SJSA1 (cell line): ENCODE results near the gene SLC38A8. TPM values are rescaled to one million over a fixed set of nuclear protein-coding genes. Genes with fewer than 3 reads are reported as not detected.

Source experiments
- DNase-seq, 2 experiments: peaks; one replicate each; pipeline ENCODE4 v3.0.0-alpha.2; 2015 to 2020; ENCODE audit warnings: low spot score in 2 of 2, low read depth in 1 of 2
- H3K27ac ChIP-seq: fragments of 250-450 bp; sonication (Bioruptor Pico); 2 replicates; pipeline ENCODE4 v1.5.1; 2020; ENCODE audit warnings: mild to moderate bottlenecking, moderate library complexity
- H3K27me3 ChIP-seq: fragments of 250-450 bp; sonication (Bioruptor Pico); replicated peaks from 2 replicates; pipeline ENCODE4 v1.5.1; 2020; ENCODE audit warnings: mild to moderate bottlenecking, moderate library complexity
- H3K36me3 ChIP-seq: fragments of 250-450 bp; sonication (Bioruptor Pico); 2 replicates; pipeline ENCODE4 v1.5.1; 2020; ENCODE audit warnings: mild to moderate bottlenecking
- H3K4me1 ChIP-seq: fragments of 250-450 bp; sonication (Bioruptor Pico); replicated peaks from 2 replicates; pipeline ENCODE4 v1.6.1; 2021; ENCODE audit warnings: mild to moderate bottlenecking
- H3K4me3 ChIP-seq: fragments of 250-450 bp; sonication (Bioruptor Pico); 2 replicates; pipeline ENCODE4 v1.5.1; 2020; ENCODE audit warnings: mild to moderate bottlenecking
- H3K9me3 ChIP-seq: fragments of 250-450 bp; sonication (Bioruptor Pico); replicated peaks from 2 replicates; pipeline ENCODE4 v1.5.1; 2020; ENCODE audit warnings: mild to moderate bottlenecking
- total RNA-seq: library from RNA; depleted of rRNA; stranded (reverse); fragments of >200 nt; shearing (Covaris generic); gene quantifications from 2 replicates; pipeline ENCODE4 v1.2.3, GENCODE V29; 2014

The SLC38A8 gene
- total RNA-seq, 1 experiment from 2014 or later, result not detected

GRCh38 chr16:84001726-84002125 lies 40.9 kb downstream of the SLC38A8 start:
- H3K27me3 ChIP-seq, result peaks cover 9% of the 10 kb centered on the region
- no peaks in the 10 kb centered on the region for H3K4me1 ChIP-seq
- no peaks in the 10 kb centered on the region; the same call in 1 of the 2 replicates for H3K9me3 ChIP-seq
- H3K27ac ChIP-seq, result no peak overlapping the region
- no peaks in the 10 kb centered on the region for H3K36me3 ChIP-seq
- DNase-seq, result no peak
- H3K4me3 ChIP-seq, result no peak overlapping the region

GRCh38 chr16:84000989-84001642 lies 41.5 kb downstream of the SLC38A8 start:
- Histone ChIP-seq H3K27ac (no peak overlapping the region), H3K4me3 (no peak overlapping the region), H3K4me1 (no peaks in the 10 kb centered on the region), H3K36me3 (no peaks in the 10 kb centered on the region), H3K27me3 (peaks cover 5% of the 10 kb centered on the region), H3K9me3 (no peaks in the 10 kb centered on the region)
- DNase-seq, result no peak

GRCh38 chr16:83998091-83998490 lies 44.5 kb downstream of the SLC38A8 start:
- Histone ChIP-seq H3K9me3 (no peaks in the 10 kb centered on the region), H3K27ac (no peak overlapping the region), H3K4me3 (no peak overlapping the region), H3K4me1 (no peaks in the 10 kb centered on the region), H3K27me3 (no peaks in the 10 kb centered on the region; the same call in 1 of the 2 replicates), H3K36me3 (no peaks in the 10 kb centered on the region)
- DNase-seq, result no peak

DNA sequence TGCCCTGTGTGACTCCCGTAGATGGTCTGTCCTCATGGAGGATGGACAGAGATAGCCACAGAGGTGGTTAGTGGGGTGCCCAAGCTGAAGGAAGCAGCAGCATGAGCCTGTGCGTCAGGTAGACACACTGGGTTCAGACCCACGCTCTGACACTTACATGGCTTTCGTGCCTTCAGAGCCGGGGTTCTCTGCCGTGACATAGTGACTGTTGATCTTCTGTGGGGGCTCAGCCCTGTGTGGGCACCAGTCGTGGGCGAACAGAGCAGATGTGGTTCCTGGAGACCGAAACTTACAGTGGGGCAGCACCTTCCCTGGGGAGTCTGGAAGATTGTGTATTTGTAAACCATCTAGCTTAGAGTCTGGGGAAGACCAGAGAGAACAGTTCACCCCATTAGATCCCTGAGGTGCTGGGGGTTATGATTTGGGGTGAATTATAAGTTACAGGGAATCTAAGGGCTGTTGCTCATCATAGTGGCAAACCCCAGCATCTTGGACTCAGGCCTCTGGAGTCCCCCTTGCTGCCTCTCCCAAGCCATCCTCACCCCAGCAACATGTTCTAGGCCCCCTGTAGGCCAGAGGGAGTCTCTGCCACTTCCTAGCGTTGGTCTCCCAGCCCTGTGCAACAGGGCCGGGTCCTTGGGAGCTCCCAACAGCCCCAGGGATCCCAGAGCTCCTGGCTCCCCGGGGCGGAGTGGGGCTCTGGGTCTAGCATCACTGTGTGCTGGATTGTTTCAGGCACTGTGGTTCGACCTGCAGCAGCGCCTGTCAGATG lies 45.9 kb downstream of the SLC38A8 start:
- Histone ChIP-seq H3K27ac (no peak overlapping the region), H3K4me1 (no peaks in the 10 kb centered on the region), H3K4me3 (no peak overlapping the region), H3K36me3 (no peaks in the 10 kb centered on the region), H3K27me3 (no peaks in the 10 kb centered on the region), H3K9me3 (no peaks in the 10 kb centered on the region)
- no peak for DNase-seq

GRCh38 chr16:83995754-83996153 lies 46.8 kb downstream of the SLC38A8 start:
- H3K4me1 ChIP-seq, result no peaks in the 10 kb centered on the region
- DNase-seq, result no peak
- H3K4me3 ChIP-seq, result no peak overlapping the region
- peaks cover 3% of the 10 kb centered on the region; the same call in 1 of the 2 replicates for H3K27me3 ChIP-seq
- no peaks in the 10 kb centered on the region for H3K36me3 ChIP-seq
- H3K27ac ChIP-seq, result no peak overlapping the region
- H3K9me3 ChIP-seq, result no peaks in the 10 kb centered on the region

DNA sequence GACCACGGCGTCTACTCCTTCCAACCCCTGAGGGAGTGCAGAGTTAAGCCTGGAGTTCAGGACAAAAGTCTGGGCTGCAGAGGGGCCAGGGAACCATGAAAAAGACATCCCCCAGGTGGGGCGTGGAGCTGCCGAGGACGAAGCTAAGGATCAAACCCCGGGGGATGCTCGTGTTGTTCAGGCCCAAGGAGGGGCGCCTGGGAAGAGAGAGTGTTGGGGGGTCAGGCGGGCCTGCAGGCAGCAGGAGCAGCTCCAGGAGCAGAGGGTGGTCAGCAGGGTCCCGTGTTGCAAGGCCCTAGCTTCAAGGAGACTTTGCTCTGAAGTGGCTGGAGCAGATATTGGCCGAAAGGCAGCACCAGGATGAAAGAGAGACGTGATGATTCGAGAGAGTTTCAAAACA lies 47.9 kb downstream of the SLC38A8 start:
- Histone ChIP-seq H3K4me3 (no peak overlapping the region), H3K9me3 (no peaks in the 10 kb centered on the region), H3K27me3 (peaks cover 8% of the 10 kb centered on the region; the same call in 1 of the 2 replicates), H3K27ac (no peak overlapping the region), H3K36me3 (no peaks in the 10 kb centered on the region), H3K4me1 (no peaks in the 10 kb centered on the region)
- no peak for DNase-seq

DNA sequence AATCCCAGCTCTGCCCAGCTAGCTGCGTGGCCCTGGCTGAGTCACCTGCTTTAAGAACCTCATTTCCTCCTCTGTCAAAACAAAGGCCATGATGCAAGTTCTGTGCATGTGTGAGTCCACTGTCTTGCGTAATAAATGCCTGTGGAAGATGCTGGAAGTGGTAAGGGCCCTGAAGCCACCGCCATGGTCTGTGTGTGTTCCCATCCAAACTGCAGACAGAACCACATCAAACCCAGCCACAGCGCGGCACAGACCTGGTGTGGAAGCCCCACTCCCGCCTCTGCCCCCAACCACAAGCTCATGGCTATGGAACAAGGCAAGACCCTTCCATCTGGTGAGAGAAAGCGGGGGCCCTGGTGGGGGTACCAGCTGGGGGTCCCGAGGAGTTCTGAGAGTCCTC lies 48.5 kb downstream of the SLC38A8 start:
- H3K4me1 ChIP-seq, result no peaks in the 10 kb centered on the region
- no peaks in the 10 kb centered on the region for H3K9me3 ChIP-seq
- peaks cover 14% of the 10 kb centered on the region for H3K27me3 ChIP-seq
- DNase-seq, result no peak
- H3K27ac ChIP-seq, result no peak overlapping the region
- no peak overlapping the region for H3K4me3 ChIP-seq
- no peaks in the 10 kb centered on the region for H3K36me3 ChIP-seq

- no peaks in the 10 kb centered on the region for H3K4me1 ChIP-seq
Observed at GRCh38 chr16:83992624-83993023, 50.0 kb downstream of the SLC38A8 start.

DNA sequence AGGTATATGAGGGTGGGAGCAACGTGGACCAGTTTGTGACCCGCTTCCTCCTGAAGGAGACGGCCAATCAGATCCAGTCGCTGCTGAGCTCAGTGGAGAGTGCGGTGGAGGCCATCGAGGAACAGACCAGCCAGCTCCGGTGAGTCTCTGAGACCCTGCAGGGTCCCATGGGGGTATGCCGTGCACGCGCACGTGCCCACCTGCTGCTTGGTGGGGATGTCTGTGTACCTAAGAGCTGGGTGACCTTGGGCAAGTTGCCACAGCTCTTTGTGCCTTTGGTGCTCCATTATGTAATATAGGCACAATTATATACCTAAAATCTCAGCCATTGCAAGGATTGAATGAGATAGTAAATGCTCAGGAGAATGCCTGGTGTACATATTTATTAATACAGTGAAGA lies 52.1 kb downstream of the SLC38A8 start:
- DNase-seq, result no peak
- Histone ChIP-seq H3K27ac (no peak overlapping the region), H3K4me3 (no peak overlapping the region), H3K27me3 (peaks cover 48% of the 10 kb centered on the region), H3K4me1 (no peaks in the 10 kb centered on the region), H3K9me3 (no peaks in the 10 kb centered on the region), H3K36me3 (no peaks in the 10 kb centered on the region)

More at GRCh38 chr16:83992624-83993023, 50.0 kb downstream of the SLC38A8 start:
- no peaks in the 10 kb centered on the region for H3K36me3 ChIP-seq
- no peak overlapping the region for H3K27ac ChIP-seq
- peaks cover 29% of the 10 kb centered on the region for H3K27me3 ChIP-seq
- DNase-seq, result no peak
- H3K4me3 ChIP-seq, result no peak overlapping the region
- no peaks in the 10 kb centered on the region for H3K9me3 ChIP-seq

DNA sequence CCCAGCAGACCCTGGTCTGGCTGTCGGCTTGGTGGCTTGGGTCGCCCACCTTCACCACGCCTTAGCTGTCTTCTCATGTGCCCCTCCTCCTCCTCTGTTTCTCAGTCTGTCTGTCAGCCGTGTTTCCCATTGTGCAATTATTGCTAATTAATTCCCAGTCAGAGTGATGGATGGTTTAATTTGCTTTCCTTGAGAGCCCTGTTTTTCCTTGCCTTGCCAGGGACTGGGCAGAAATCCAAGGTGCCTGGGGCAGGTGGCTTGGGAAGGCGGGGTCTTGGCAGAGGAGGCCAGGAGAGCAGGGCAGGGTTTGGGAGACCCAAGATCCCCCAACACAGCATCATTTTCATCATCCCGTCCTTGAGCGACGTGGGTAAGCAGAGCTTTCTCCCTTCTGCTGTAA lies 53.3 kb downstream of the SLC38A8 start:
- Histone ChIP-seq H3K36me3 (no peaks in the 10 kb centered on the region), H3K9me3 (no peaks in the 10 kb centered on the region), H3K4me1 (no peaks in the 10 kb centered on the region), H3K4me3 (no peak overlapping the region), H3K27me3 (peaks cover 52% of the 10 kb centered on the region), H3K27ac (no peak overlapping the region)
- DNase-seq, result no peak

- Histone ChIP-seq H3K36me3 (no peaks in the 10 kb centered on the region), H3K27ac (no peak overlapping the region), H3K27me3 (peaks cover 35% of the 10 kb centered on the region), H3K9me3 (peaks cover 7% of the 10 kb centered on the region; the same call in 1 of the 2 replicates), H3K4me1 (no peaks in the 10 kb centered on the region), H3K4me3 (no peak overlapping the region)
- DNase-seq, result no peak
Observed at GRCh38 chr16:83983491-83983890, 59.1 kb downstream of the SLC38A8 start.

- no peak overlapping the region for H3K4me3 ChIP-seq
- H3K36me3 ChIP-seq, result no peaks in the 10 kb centered on the region
- no peak for DNase-seq
- no peak overlapping the region for H3K27ac ChIP-seq
- H3K27me3 ChIP-seq, result peaks cover 19% of the 10 kb centered on the region
- H3K4me1 ChIP-seq, result no peaks in the 10 kb centered on the region
- H3K9me3 ChIP-seq, result peaks cover 12% of the 10 kb centered on the region
Observed at GRCh38 chr16:83981799-83982198, 60.8 kb downstream of the SLC38A8 start.

DNA sequence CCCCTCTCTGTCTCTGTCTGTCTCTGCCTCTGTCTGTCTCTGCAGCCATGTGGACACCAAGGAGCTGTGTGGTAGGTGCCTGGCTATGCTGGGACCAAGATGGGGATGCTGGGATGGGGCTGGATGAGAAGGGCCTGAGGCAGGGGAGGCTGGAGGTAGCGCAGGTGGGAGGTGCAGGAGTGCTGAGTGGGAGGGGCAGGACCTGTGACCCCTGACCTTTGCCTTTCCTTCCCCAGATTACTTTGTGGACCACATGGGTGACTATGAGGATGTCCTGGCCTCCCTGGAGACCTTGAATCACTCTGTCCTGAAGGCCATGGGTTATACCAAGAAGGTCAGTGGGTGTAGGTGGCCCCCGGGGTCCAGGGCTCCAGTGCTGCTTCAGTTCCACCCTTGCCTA lies 61.8 kb downstream of the SLC38A8 start:
- H3K27ac ChIP-seq, result no peak overlapping the region
- peaks cover 12% of the 10 kb centered on the region for H3K9me3 ChIP-seq
- H3K4me3 ChIP-seq, result no peak overlapping the region
- H3K36me3 ChIP-seq, result no peaks in the 10 kb centered on the region
- H3K27me3 ChIP-seq, result peaks cover 11% of the 10 kb centered on the region; the same call in 1 of the 2 replicates
- no peaks in the 10 kb centered on the region for H3K4me1 ChIP-seq
- no peak for DNase-seq

DNA sequence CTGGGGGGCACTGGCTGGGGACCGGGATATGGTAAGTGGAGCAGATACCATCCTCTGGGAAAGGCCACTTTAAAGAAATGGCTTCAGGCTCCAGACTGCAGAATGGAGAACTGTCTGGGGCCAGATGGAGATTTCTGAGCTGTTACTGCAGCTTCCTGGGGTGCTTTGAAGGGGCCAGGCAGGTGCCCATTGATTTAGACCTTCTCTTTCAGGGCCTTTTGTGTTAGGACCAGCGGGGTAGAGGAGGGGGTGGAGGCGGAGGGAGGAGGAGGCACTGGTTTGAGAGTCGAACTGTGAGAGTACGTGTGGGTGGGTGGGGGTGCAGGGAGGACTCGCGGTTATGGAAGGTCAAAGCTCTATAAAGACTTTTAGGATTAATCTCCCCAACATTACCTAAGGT lies 63.2 kb downstream of the SLC38A8 start:
- H3K9me3 ChIP-seq, result peaks cover 12% of the 10 kb centered on the region
- DNase-seq, result no peak
- no peaks in the 10 kb centered on the region for H3K36me3 ChIP-seq
- no peaks in the 10 kb centered on the region for H3K4me1 ChIP-seq
- peaks cover 3% of the 10 kb centered on the region; the same call in 1 of the 2 replicates for H3K27me3 ChIP-seq
- H3K4me3 ChIP-seq, result no peak overlapping the region
- H3K27ac ChIP-seq, result no peak overlapping the region
